DND-41 (cell line): Measurements from ENCODE around the gene METTL13.

Experiments
- ATAC-seq: fragments of 200-7000 bp; cut with Tn5 transposase; 3 replicates; pipeline ENCODE4 v1.9.1; 2021; ENCODE audit warnings: low read depth; ENCODE audit not compliant: insufficient read depth
- DNase-seq: peaks from one replicate; pipeline ENCODE4 v3.0.0-alpha.2; 2020
- H2AFZ ChIP-seq: 2 replicates; pipeline ENCODE4 v1.6.0; 2012; ENCODE audit warnings: low read depth, low read length
- H3K27ac ChIP-seq: 2 replicates; pipeline ENCODE4 v1.5.1; 2012; ENCODE audit warnings: low read length, inconsistent platforms
- H3K27me3 ChIP-seq: fragments of 200-600 bp; sonication (generic); 2 replicates; pipeline ENCODE4 v1.6.0; 2012; ENCODE audit warnings: low read length, mild to moderate bottlenecking, inconsistent platforms; ENCODE audit not compliant: insufficient read depth, poor library complexity
- H3K36me3 ChIP-seq: 2 replicates; pipeline ENCODE4 v1.5.1; 2012; ENCODE audit warnings: low read length, inconsistent platforms; ENCODE audit not compliant: insufficient read depth
- H3K4me1 ChIP-seq: 2 replicates; pipeline ENCODE4 v1.5.1; 2012; ENCODE audit warnings: mild to moderate bottlenecking, low read length; ENCODE audit not compliant: insufficient read depth
- H3K4me2 ChIP-seq: 2 replicates; pipeline ENCODE4 v1.6.0; 2012; ENCODE audit warnings: mild to moderate bottlenecking, moderate library complexity, low read length, inconsistent platforms; ENCODE audit not compliant: insufficient read depth
- H3K4me3 ChIP-seq, 2 experiments: fragments of 200-600 bp in 1 of 2; shearing (Covaris generic) in 1 of 2; 2 replicates each; pipeline ENCODE4 v1.5.1; 2012 to 2016; ENCODE audit warnings: inconsistent platforms in 2 of 2, low read length in 2 of 2, mild to moderate bottlenecking in 2 of 2, low read depth in 1 of 2, moderate library complexity in 1 of 2
- H3K79me2 ChIP-seq: 2 replicates; pipeline ENCODE4 v1.6.0; 2012; ENCODE audit warnings: low read length, inconsistent platforms; ENCODE audit not compliant: insufficient read depth
- H3K9ac ChIP-seq: 2 replicates; pipeline ENCODE4 v1.6.0; 2012; ENCODE audit warnings: low read depth, mild to moderate bottlenecking, inconsistent platforms, low read length, moderate library complexity
- H3K9me3 ChIP-seq: 2 replicates; pipeline ENCODE4 v1.5.1; 2012; ENCODE audit warnings: low read length, moderate library complexity, mild to moderate bottlenecking, inconsistent platforms; ENCODE audit not compliant: insufficient read depth, severe bottlenecking
- H4K20me1 ChIP-seq: 2 replicates; pipeline ENCODE4 v1.6.0; 2012; ENCODE audit warnings: low read length; ENCODE audit not compliant: insufficient read depth
- CTCF ChIP-seq: IDR thresholded peaks from 2 replicates; pipeline ENCODE4 v1.5.1; 2012; ENCODE audit warnings: borderline replicate concordance, low read length, moderate library complexity, mild to moderate bottlenecking; ENCODE audit not compliant: poor library complexity, severe bottlenecking; ENCODE audit errors: extremely low read depth
- EZH2 ChIP-seq: IDR thresholded peaks from 3 replicates; pipeline ENCODE4 v1.6.1; 2012; ENCODE audit warnings: borderline replicate concordance, low read depth, mild to moderate bottlenecking, moderate library complexity, low read length, inconsistent platforms; ENCODE audit not compliant: severe bottlenecking

The METTL13 gene

GRCh38 chr1:171741872-171742576 lies 39.4 kb upstream of the METTL13 start, which contains the start of gene VAMP4:
Gene VAMP4 (minus strand): TSS chr1:171742065. CDS start chr1:171738414, 3,651 bp downstream.
- TF ChIP-seq CTCF (no peak), EZH2 (no peak)
- no peaks in the 10 kb centered on the region for H3K9me3 ChIP-seq
- H3K4me1 ChIP-seq, result peaks cover 38% of the 10 kb centered on the region
- peak within 1 kb of the TSS; percentile 86 to 87 for H3K4me3 ChIP-seq
- H4K20me1 ChIP-seq, result no peaks in the 10 kb centered on the region
- H3K4me2 ChIP-seq, result peak within 1 kb of the TSS; percentile 82
- peak within 1 kb of the TSS; percentile 96 for H3K27ac ChIP-seq
- ATAC-seq, result peak; percentile 91
- H3K36me3 ChIP-seq, result peaks cover 9% of the 10 kb centered on the region; the same call in 1 of the 2 replicates
- DNase-seq, result peak; percentile 89
- H3K9ac ChIP-seq, result peak within 1 kb of the TSS; percentile 87
- H3K79me2 ChIP-seq, result peaks cover 32% of the 10 kb centered on the region
- no peaks in the 10 kb centered on the region for H3K27me3 ChIP-seq
- H2AFZ ChIP-seq, result peak within 1 kb of the TSS; percentile 89

GRCh38 chr1:171742577-171742922 lies 38.9 kb upstream of the METTL13 start:
- DNase-seq (peak; percentile 35), ATAC-seq (peak; percentile 24)
- Histone ChIP-seq H3K4me1 (peaks cover 38% of the 10 kb centered on the region), H3K9me3 (no peaks in the 10 kb centered on the region), H3K27me3 (no peaks in the 10 kb centered on the region), H3K4me3 (peak overlapping the region; percentile 86 to 87), H4K20me1 (no peaks in the 10 kb centered on the region), H3K36me3 (peaks cover 8% of the 10 kb centered on the region; the same call in 1 of the 2 replicates), H3K4me2 (peak overlapping the region; percentile 82), H3K79me2 (peaks cover 32% of the 10 kb centered on the region), H3K27ac (peak overlapping the region; percentile 96), H2AFZ (peak overlapping the region; percentile 89), H3K9ac (peak overlapping the region; percentile 87)
- TF ChIP-seq CTCF (no peak), EZH2 (no peak)

- DNase-seq, result no peak
- peak overlapping the region; percentile 96 for H3K27ac ChIP-seq
- peak overlapping the region; percentile 86 to 87; a peak in 3 of 4 replicates for H3K4me3 ChIP-seq
- peak overlapping the region; percentile 87 for H3K9ac ChIP-seq
- peaks cover 38% of the 10 kb centered on the region for H3K4me1 ChIP-seq
- TF ChIP-seq CTCF, result no peak
- no peak for TF ChIP-seq EZH2
- H3K79me2 ChIP-seq, result peaks cover 32% of the 10 kb centered on the region
- no peaks in the 10 kb centered on the region for H4K20me1 ChIP-seq
- H3K9me3 ChIP-seq, result no peaks in the 10 kb centered on the region
- H3K4me2 ChIP-seq, result peak overlapping the region; percentile 82
- ATAC-seq, result no peak
- H3K27me3 ChIP-seq, result no peaks in the 10 kb centered on the region
- peak overlapping the region; percentile 89 for H2AFZ ChIP-seq
- H3K36me3 ChIP-seq, result peaks cover 6% of the 10 kb centered on the region; the same call in 1 of the 2 replicates
Measured at GRCh38 chr1:171743081-171743870, 38.2 kb upstream of the METTL13 start.
